ENCODE results near the gene MAPKAP1. TPM values are rescaled to one million over a fixed set of nuclear protein-coding genes. Genes with fewer than 3 reads are reported as not detected.

MAPKAP1 gene
- total RNA-seq, 2 experiments from 2014 or later, result 47.2 to 48.0 TPM

DNA sequence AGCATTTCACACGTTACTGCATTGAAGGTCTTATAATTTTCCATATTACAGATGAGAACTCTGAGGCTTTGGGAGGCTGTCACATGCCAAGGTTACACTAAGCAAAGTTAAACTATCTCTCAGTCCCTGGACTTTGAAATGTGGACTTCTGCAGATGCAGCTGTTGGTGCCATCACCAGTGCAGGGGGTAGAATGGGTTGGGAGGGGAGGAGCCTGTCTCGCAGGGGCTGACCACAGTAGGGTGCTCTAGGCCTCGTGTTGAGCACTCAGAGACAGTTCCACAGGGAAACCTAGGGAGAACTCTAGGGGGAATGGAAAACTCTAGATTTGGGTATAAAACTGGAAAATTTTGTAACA lies 220.9 kb downstream of the MAPKAP1 start:
- POLR2A ChIA-PET, result no interaction called here
- Mint-ChIP-seq H3K9me3 (no peaks in the 10 kb centered on the region), H3K36me3 (ENCODE audit: low read depth) (no peaks in the 10 kb centered on the region), H3K4me3 (no peak overlapping the region), H3K27me3 (no peaks in the 10 kb centered on the region), H3K4me1 (no peaks in the 10 kb centered on the region), H3K27ac (no peak overlapping the region)
- DNase-seq, result no peak
- CTCF ChIA-PET, result no interaction called here

GRCh38 chr9:125485471-125486151 lies 221.4 kb downstream of the MAPKAP1 start:
- H3K4me1 Mint-ChIP-seq, result no peaks in the 10 kb centered on the region
- H3K9me3 Mint-ChIP-seq, result no peaks in the 10 kb centered on the region
- H3K36me3 Mint-ChIP-seq (ENCODE audit: low read depth), result no peaks in the 10 kb centered on the region
- H3K27ac Mint-ChIP-seq, result no peak overlapping the region
- no peaks in the 10 kb centered on the region for H3K27me3 Mint-ChIP-seq
- ChIA-PET CTCF (no interaction called here), POLR2A (no interaction called here)
- H3K4me3 Mint-ChIP-seq, result no peak overlapping the region
- DNase-seq, result no peak

DNA sequence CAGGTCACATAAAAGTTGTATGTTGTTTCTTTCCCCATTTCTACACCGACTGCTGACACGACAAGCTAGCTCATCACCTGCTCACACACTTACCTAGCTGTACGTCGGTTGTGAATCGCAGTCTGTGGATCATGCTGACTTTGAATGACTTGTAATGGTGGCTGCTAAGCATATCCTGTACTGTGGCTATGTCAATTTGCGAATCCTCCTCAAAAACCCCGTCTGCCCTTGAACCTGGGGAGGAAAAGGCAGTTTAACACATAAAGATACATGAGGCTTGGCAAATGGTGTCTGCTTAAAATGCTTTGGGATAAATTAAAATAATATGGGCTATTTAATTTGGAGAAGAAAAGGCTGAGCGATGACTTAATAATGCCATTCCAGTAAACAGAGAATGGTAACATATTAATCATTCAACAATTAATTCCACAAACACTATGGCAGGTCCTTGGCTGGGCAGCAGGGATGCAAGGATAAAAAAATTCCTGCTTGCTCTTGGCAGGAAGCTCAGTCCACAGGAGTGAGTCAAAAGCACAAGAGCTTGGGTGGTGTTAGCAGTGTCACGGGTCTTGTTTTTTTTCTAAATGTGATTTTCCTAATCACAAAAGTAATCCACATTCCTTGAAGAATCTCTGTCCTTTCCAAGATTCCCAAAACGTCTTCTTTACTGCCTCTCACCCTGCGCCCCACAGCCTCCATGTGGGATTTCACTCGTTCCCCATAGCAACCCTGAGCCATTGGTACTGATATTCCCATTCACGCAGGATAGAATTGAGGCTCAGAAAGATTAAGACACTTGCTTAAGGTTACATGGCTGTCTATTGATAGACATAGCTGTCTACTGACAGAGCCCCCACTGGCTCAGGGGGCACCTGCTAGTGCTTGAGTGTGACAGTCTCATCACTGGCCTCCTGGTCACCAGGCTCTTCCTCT lies 222.4 kb downstream of the MAPKAP1 start:
- CTCF ChIA-PET, result no interaction called here
- DNase-seq, result no peak

DNA sequence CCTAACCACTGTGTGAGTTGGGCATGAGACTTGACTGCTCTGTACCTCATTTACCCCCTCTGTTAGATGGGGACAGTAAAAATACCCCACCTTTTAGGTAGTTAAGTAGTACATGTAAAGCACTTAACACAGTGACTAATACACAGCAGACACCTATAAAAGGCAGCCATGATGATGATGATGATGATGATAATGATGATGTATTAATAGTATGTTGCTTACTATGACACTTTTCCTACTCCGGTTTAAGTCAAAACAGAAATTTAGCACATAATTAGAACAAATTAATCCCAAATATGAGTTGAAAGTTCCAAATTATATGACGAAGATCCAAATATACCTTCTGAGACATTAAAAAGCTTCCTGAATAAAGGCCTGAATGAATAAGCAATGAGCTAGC lies 223.3 kb downstream of the MAPKAP1 start:
- POLR2A ChIA-PET, result no interaction called here
- H3K27me3 Mint-ChIP-seq, result no peaks in the 10 kb centered on the region

More for the DNA sequence above, 222.4 kb downstream of the MAPKAP1 start:
- no peaks in the 10 kb centered on the region for H3K36me3 Mint-ChIP-seq (ENCODE audit: low read depth)
- H3K27ac Mint-ChIP-seq, result no peak overlapping the region
- no peak overlapping the region for H3K4me3 Mint-ChIP-seq
- POLR2A ChIA-PET, result no interaction called here
- no peaks in the 10 kb centered on the region for H3K9me3 Mint-ChIP-seq
- H3K27me3 Mint-ChIP-seq, result no peaks in the 10 kb centered on the region
- H3K4me1 Mint-ChIP-seq, result no peaks in the 10 kb centered on the region

GRCh38 chr9:125479846-125480615 lies 227.0 kb downstream of the MAPKAP1 start:
- no peak overlapping the region for H3K27ac Mint-ChIP-seq
- H3K9me3 Mint-ChIP-seq, result no peaks in the 10 kb centered on the region
- H3K4me3 Mint-ChIP-seq, result no peak overlapping the region
- CTCF ChIA-PET, result no interaction called here
- H3K36me3 Mint-ChIP-seq (ENCODE audit: low read depth), result peaks cover 8% of the 10 kb centered on the region
- no peaks in the 10 kb centered on the region for H3K27me3 Mint-ChIP-seq
- H3K4me1 Mint-ChIP-seq, result no peaks in the 10 kb centered on the region
- no peak for DNase-seq
- POLR2A ChIA-PET, result no interaction called here

More for the DNA sequence above, 223.3 kb downstream of the MAPKAP1 start:
- Mint-ChIP-seq H3K9me3 (no peaks in the 10 kb centered on the region), H3K27ac (no peak overlapping the region), H3K36me3 (ENCODE audit: low read depth) (peaks cover under 1% of the 10 kb centered on the region), H3K4me3 (no peak overlapping the region), H3K4me1 (no peaks in the 10 kb centered on the region)
- CTCF ChIA-PET, result no interaction called here
- DNase-seq, result no peak

- no peaks in the 10 kb centered on the region for H3K4me1 Mint-ChIP-seq
- POLR2A ChIA-PET, result no interaction called here
- H3K4me3 Mint-ChIP-seq, result no peak overlapping the region
- no peak for DNase-seq
- H3K27me3 Mint-ChIP-seq, result no peaks in the 10 kb centered on the region
- H3K9me3 Mint-ChIP-seq, result no peaks in the 10 kb centered on the region
- CTCF ChIA-PET, result no interaction called here
- no peak overlapping the region for H3K27ac Mint-ChIP-seq
- H3K36me3 Mint-ChIP-seq (ENCODE audit: low read depth), result peaks cover 8% of the 10 kb centered on the region
These were observed 229.9 kb downstream of the MAPKAP1 start for GRCh38 chr9:125477089-125477544.

DNA sequence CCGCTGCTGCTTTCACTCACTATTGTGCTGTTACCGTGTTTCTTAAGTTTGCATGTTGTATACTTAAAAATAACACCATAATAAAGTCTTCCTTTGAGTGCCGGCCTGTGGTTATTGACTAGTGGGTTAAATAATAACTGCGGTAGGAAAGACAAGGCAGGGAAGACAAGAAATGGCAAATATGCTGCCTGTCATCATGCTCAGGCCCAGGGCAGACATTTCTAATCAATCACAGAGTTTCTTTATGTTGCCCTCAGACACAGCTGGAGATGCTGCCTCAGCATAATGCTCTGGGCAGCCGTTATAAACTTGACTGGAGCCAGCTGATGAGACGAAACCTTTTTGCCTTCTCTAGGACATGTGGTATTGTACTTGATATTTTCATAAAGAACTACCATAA lies 230.4 kb downstream of the MAPKAP1 start:
- peaks cover 8% of the 10 kb centered on the region for H3K36me3 Mint-ChIP-seq (ENCODE audit: low read depth)
- no peaks in the 10 kb centered on the region for H3K9me3 Mint-ChIP-seq
- no peak overlapping the region for H3K27ac Mint-ChIP-seq
- POLR2A ChIA-PET, result no interaction called here
- no peaks in the 10 kb centered on the region for H3K27me3 Mint-ChIP-seq
- H3K4me1 Mint-ChIP-seq, result no peaks in the 10 kb centered on the region
- CTCF ChIA-PET, result no interaction called here
- DNase-seq, result no peak
- H3K4me3 Mint-ChIP-seq, result no peak overlapping the region

GRCh38 chr9:125475385-125475784 lies 231.6 kb downstream of the MAPKAP1 start:
- H3K36me3 Mint-ChIP-seq (ENCODE audit: low read depth), result peaks cover 8% of the 10 kb centered on the region
- H3K4me3 Mint-ChIP-seq, result no peak overlapping the region
- no peaks in the 10 kb centered on the region for H3K27me3 Mint-ChIP-seq
- CTCF ChIA-PET, result no interaction called here
- no peak for DNase-seq
- H3K4me1 Mint-ChIP-seq, result no peaks in the 10 kb centered on the region
- POLR2A ChIA-PET, result no interaction called here
- H3K27ac Mint-ChIP-seq, result no peak overlapping the region
- H3K9me3 Mint-ChIP-seq, result no peaks in the 10 kb centered on the region

GRCh38 chr9:125472926-125473701 lies 233.9 kb downstream of the MAPKAP1 start:
- DNase-seq, result no peak
- Mint-ChIP-seq H3K27me3 (no peaks in the 10 kb centered on the region), H3K4me1 (no peaks in the 10 kb centered on the region), H3K27ac (no peak overlapping the region), H3K9me3 (no peaks in the 10 kb centered on the region), H3K4me3 (no peak overlapping the region), H3K36me3 (ENCODE audit: low read depth) (peaks cover 5% of the 10 kb centered on the region)
- POLR2A ChIA-PET, result no interaction called here
- CTCF ChIA-PET, result interaction anchor here (0.7 to 1.1 kb wide), 2 partner anchors 65 to 969 kb away, joined by 3 to 4 read pairs; no protein-coding TSS in a partner anchor

- ChIA-PET CTCF (interaction anchor here (0.7 kb wide), 1 partner anchor 968 kb away, joined by 3 read pairs; no protein-coding TSS in a partner anchor), POLR2A (no interaction called here)
- no peak for DNase-seq
- H3K36me3 Mint-ChIP-seq (ENCODE audit: low read depth), result peaks cover under 1% of the 10 kb centered on the region
- H3K27me3 Mint-ChIP-seq, result no peaks in the 10 kb centered on the region
- no peaks in the 10 kb centered on the region for H3K9me3 Mint-ChIP-seq
- H3K4me3 Mint-ChIP-seq, result no peak overlapping the region
- no peaks in the 10 kb centered on the region for H3K4me1 Mint-ChIP-seq
- H3K27ac Mint-ChIP-seq, result no peak overlapping the region
These were observed 234.5 kb downstream of the MAPKAP1 start for GRCh38 chr9:125472562-125472925.

DNA sequence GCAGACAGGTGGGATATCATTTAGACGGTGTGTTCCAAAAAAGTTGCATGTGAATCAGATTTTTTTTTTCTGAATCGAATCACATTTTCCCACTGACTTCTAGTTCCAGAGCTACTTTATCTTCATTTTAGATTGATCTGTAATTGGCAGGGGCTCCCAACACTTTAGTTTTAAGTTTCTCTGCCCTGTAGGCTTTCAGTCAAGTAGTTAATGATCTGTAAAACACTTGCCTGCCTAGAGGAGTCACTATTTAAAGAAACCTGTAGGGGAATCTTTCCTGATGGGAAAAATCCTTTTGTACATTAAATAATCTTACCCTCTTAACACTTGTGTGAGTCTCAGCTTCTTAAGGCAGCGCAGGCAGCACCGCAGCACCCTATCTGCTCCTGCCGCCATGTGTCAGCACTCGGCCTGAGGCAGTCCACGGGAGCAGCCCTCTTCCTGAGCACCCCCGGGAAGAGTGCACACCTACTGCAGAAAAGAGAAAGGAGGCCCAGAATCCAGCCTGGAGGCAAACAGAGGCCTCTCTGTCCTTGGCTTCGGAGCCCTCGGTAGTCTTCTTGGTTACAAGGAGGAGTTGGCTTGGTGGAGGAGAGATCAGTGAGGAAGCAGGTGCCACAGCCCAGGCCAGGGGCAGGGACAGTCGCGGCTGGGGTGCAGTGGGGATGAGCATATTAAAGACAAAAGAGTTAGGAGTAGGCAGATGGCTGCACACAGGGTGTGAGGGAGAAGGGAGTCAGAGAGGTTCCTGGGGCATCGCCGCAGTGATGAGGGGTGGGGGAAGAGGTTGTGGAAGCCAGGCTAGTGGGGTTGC lies 236.0 kb downstream of the MAPKAP1 start:
- Mint-ChIP-seq H3K27ac (no peak overlapping the region), H3K4me1 (no peaks in the 10 kb centered on the region), H3K9me3 (no peaks in the 10 kb centered on the region), H3K36me3 (ENCODE audit: low read depth) (no peaks in the 10 kb centered on the region), H3K4me3 (no peak overlapping the region), H3K27me3 (no peaks in the 10 kb centered on the region)
- ChIA-PET POLR2A (no interaction called here), CTCF (interaction anchor here (0.6 kb wide), 1 partner anchor 85 kb away, joined by 6 read pairs; no protein-coding TSS in a partner anchor)
- DNase-seq, result no peak

GRCh38 chr9:125470189-125470588 lies 236.8 kb downstream of the MAPKAP1 start:
- no peaks in the 10 kb centered on the region for H3K27me3 Mint-ChIP-seq
- no peaks in the 10 kb centered on the region for H3K4me1 Mint-ChIP-seq
- no peak for DNase-seq
- H3K36me3 Mint-ChIP-seq (ENCODE audit: low read depth), result no peaks in the 10 kb centered on the region
- H3K9me3 Mint-ChIP-seq, result no peaks in the 10 kb centered on the region
- ChIA-PET CTCF (no interaction called here), POLR2A (no interaction called here)
- no peak overlapping the region for H3K4me3 Mint-ChIP-seq
- H3K27ac Mint-ChIP-seq, result no peak overlapping the region

Measured in activated CD4-positive, alpha-beta memory T cell treated with anti-CD3 and anti-CD28 coated beads, Interleukin-2, amount 10 ng/mL, durations not matched to agents 7 days and 5 days (primary cell).